ENCODE measurements around the gene FIP1L1.

The FIP1L1 gene

DNA sequence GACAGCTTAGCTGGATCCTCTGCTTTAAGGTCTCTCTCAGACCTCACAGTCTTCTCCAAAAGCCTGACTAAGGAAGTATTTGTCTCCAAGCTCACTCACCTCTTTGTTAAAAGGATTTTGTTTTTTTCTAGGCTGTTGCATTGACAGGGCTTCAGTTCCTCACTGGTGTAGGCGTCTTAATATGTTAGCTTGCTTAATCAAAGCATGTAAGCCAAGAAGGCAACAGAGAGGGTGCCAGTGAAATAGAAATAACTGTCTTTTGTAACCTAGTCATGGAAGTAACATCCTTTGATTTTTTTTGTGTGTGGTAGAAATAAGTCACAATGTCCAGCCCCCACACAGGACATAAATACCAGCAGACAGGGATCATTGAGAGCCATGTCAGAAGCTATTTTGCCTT is 58.8 kb downstream of the FIP1L1 start:
- H3K27ac ChIP-seq (ENCODE audit: low read length) = no peak overlapping the region
- peaks cover 38% of the 10 kb centered on the region for H3K4me1 ChIP-seq (ENCODE audit: low read length)
- no peak overlapping the region for H3K4me3 ChIP-seq (ENCODE audit: low read length)
- H3K9me3 ChIP-seq (ENCODE audit: insufficient read depth, low read length) = no peaks in the 10 kb centered on the region
- H3K79me2 ChIP-seq (ENCODE audit: low read length) = peaks cover 6% of the 10 kb centered on the region
- TF ChIP-seq, protein P1, sequence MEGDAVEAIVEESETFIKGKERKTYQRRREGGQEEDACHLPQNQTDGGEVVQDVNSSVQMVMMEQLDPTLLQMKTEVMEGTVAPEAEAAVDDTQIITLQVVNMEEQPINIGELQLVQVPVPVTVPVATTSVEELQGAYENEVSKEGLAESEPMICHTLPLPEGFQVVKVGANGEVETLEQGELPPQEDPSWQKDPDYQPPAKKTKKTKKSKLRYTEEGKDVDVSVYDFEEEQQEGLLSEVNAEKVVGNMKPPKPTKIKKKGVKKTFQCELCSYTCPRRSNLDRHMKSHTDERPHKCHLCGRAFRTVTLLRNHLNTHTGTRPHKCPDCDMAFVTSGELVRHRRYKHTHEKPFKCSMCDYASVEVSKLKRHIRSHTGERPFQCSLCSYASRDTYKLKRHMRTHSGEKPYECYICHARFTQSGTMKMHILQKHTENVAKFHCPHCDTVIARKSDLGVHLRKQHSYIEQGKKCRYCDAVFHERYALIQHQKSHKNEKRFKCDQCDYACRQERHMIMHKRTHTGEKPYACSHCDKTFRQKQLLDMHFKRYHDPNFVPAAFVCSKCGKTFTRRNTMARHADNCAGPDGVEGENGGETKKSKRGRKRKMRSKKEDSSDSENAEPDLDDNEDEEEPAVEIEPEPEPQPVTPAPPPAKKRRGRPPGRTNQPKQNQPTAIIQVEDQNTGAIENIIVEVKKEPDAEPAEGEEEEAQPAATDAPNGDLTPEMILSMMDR (IDR thresholded peaks at IDR 0.05; ENCODE audit: low read depth, low read length) = no peak
- TF ChIP-seq EZH2phosphoT487 (IDR thresholded peaks at IDR 0.05; ENCODE audit: low read depth) = no peak
- H3K9ac ChIP-seq (ENCODE audit: low read length) = no peak overlapping the region
- H3K36me3 ChIP-seq (replicated peaks; ENCODE audit: low read depth, low read length) = peaks cover 28% of the 10 kb centered on the region
- H3K4me2 ChIP-seq (ENCODE audit: low read length) = no peak overlapping the region
- H4K20me1 ChIP-seq (ENCODE audit: insufficient read depth, low read length) = peaks cover 48% of the 10 kb centered on the region
- H3K27me3 ChIP-seq (ENCODE audit: low read depth, low read length) = no peaks in the 10 kb centered on the region
- no peak overlapping the region for H2AFZ ChIP-seq (ENCODE audit: low read depth, low read length)

DNA sequence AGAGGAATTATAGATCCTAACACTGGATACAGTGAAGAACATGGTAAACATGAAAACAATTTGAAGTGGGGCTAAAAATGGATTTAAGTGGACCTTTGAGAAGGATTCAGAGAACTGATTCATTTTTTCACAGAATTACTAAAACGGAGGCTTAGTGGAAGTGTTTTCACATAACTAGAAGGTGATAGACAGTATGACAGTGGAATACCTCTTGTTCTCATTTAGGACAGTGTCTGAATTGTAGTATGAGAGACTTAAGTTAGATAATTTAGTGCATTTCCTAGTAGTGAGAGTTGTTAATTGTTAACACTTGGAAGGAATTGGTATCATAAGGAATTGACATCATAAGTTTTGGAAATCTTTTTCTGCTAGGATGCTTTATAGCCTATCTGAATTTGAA is 64.1 kb downstream of the FIP1L1 start:
- no peak overlapping the region for H3K9ac ChIP-seq (ENCODE audit: low read length)
- H3K9me3 ChIP-seq (ENCODE audit: insufficient read depth, low read length) = no peaks in the 10 kb centered on the region
- H3K27ac ChIP-seq (ENCODE audit: low read length) = no peak overlapping the region
- no peak overlapping the region for H3K4me3 ChIP-seq (ENCODE audit: low read length)
- H2AFZ ChIP-seq (ENCODE audit: low read depth, low read length) = no peak overlapping the region
- H4K20me1 ChIP-seq (ENCODE audit: insufficient read depth, low read length) = peaks cover 18% of the 10 kb centered on the region; the same call in 1 of the 2 replicates
- no peaks in the 10 kb centered on the region for H3K27me3 ChIP-seq (ENCODE audit: low read depth, low read length)
- peaks cover 14% of the 10 kb centered on the region for H3K4me1 ChIP-seq (ENCODE audit: low read length)
- H3K4me2 ChIP-seq (ENCODE audit: low read length) = no peak overlapping the region
- no peak for TF ChIP-seq EZH2phosphoT487 (IDR thresholded peaks at IDR 0.05; ENCODE audit: low read depth)
- TF ChIP-seq, protein P1 (IDR thresholded peaks at IDR 0.05; ENCODE audit: low read depth, low read length) = no peak
- H3K79me2 ChIP-seq (ENCODE audit: low read length) = no peaks in the 10 kb centered on the region; the same call in 1 of the 2 replicates
- H3K36me3 ChIP-seq (replicated peaks; ENCODE audit: low read depth, low read length) = peaks cover 23% of the 10 kb centered on the region

DNA sequence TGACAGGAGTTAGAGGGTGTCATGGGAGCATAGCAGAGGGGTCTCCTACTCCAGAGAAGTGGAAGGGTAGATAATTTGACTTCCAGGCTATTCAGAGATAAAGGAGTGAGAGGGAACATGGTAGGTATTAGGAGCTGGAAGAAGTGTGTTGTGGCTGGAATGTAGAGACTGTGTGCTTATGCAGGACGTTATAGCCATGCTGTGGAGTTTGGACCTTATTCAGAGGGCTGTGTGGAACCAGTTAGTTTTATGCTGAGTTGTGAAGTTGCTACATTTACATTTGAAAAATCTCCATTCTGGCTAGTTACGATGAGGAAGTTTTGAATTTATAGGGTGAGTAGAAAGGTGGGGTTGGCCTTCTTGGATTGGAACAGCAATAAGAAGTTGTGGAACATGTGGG is 67.5 kb downstream of the FIP1L1 start:
- Histone ChIP-seq H3K9ac (ENCODE audit: low read length) (no peak overlapping the region), H3K4me2 (ENCODE audit: low read length) (no peak overlapping the region), H3K36me3 (replicated peaks; ENCODE audit: low read depth, low read length) (peaks cover 30% of the 10 kb centered on the region), H3K27me3 (ENCODE audit: low read depth, low read length) (no peaks in the 10 kb centered on the region), H3K27ac (ENCODE audit: low read length) (no peak overlapping the region), H3K4me3 (ENCODE audit: low read length) (no peak overlapping the region), H3K79me2 (ENCODE audit: low read length) (no peaks in the 10 kb centered on the region; the same call in 1 of the 2 replicates), H2AFZ (ENCODE audit: low read depth, low read length) (no peak overlapping the region), H3K9me3 (ENCODE audit: insufficient read depth, low read length) (no peaks in the 10 kb centered on the region), H3K4me1 (ENCODE audit: low read length) (peaks cover 4% of the 10 kb centered on the region), H4K20me1 (ENCODE audit: insufficient read depth, low read length) (peaks cover 7% of the 10 kb centered on the region; the same call in 1 of the 2 replicates)
- TF ChIP-seq EZH2phosphoT487 (IDR thresholded peaks at IDR 0.05; ENCODE audit: low read depth) = no peak
- TF ChIP-seq, protein P1 (IDR thresholded peaks at IDR 0.05; ENCODE audit: low read depth, low read length) = no peak

DNA sequence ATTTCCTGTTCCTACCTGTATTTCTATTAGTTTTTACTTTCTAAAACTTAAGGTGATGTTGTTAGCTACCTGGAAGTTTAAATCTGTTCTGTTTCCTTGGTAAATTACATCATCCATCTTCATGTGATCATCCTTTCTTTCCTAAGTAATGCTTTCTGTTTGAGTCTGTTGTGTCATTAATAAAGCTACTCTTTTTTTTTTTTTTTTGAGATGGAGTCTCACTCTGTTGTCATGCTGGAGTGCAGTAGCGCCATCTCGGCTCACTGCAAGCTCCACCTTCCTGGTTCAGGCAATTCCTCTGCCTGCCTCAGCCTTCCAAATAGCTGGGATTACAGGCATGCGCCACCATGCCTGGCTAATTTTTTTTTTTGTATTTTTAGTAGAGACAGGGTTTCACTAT is 73.3 kb downstream of the FIP1L1 start:
- Histone ChIP-seq H2AFZ (ENCODE audit: low read depth, low read length) (no peak overlapping the region), H3K9ac (ENCODE audit: low read length) (no peak overlapping the region), H3K4me2 (ENCODE audit: low read length) (no peak overlapping the region), H3K79me2 (ENCODE audit: low read length) (no peaks in the 10 kb centered on the region; the same call in 1 of the 2 replicates), H3K4me3 (ENCODE audit: low read length) (no peak overlapping the region), H3K27ac (ENCODE audit: low read length) (no peak overlapping the region), H4K20me1 (ENCODE audit: insufficient read depth, low read length) (0 out of 2 replicates have a peak, but pooled peaks cover 3% of the 10 kb centered on the region), H3K9me3 (ENCODE audit: insufficient read depth, low read length) (no peaks in the 10 kb centered on the region), H3K36me3 (replicated peaks; ENCODE audit: low read depth, low read length) (peaks cover 29% of the 10 kb centered on the region), H3K27me3 (ENCODE audit: low read depth, low read length) (no peaks in the 10 kb centered on the region), H3K4me1 (ENCODE audit: low read length) (peaks cover 8% of the 10 kb centered on the region; the same call in 1 of the 2 replicates)
- TF ChIP-seq, protein P1 (IDR thresholded peaks at IDR 0.05; ENCODE audit: low read depth, low read length) = no peak
- no peak for TF ChIP-seq EZH2phosphoT487 (IDR thresholded peaks at IDR 0.05; ENCODE audit: low read depth)

All from OCI-LY3 (cell line).